CD14-positive monocyte (primary cell): ENCODE measurements around the gene CCDC180. TPM values are rescaled to one million over a fixed set of nuclear protein-coding genes. Genes with fewer than 3 reads are reported as not detected.

Experiments used
- DNase-seq, 3 donors: peaks; one replicate each; pipeline ENCODE4 v3.0.0-alpha.2; 2011 to 2022
- H2AFZ ChIP-seq: 2 replicates; pipeline ENCODE4 v1.6.0; 2012; ENCODE audit warnings: mild to moderate bottlenecking, low read depth, low read length, inconsistent platforms; ENCODE audit not compliant: insufficient read depth, poor library complexity, severe bottlenecking
- H3K27ac ChIP-seq, 2 donors: 1 replicate in 1 of 2; 2 replicates in 1 of 2; pipeline ENCODE4 v1.5.1; 2012 to 2013; ENCODE audit warnings: low read length in 2 of 2, control low read depth in 1 of 2, inconsistent platforms in 1 of 2, low read depth in 1 of 2, mild to moderate bottlenecking in 1 of 2
- H3K27me3 ChIP-seq, 2 donors: one replicate each; pipeline versions ENCODE4 v1.6.0 to v1.6.1; 2011 to 2013; ENCODE audit warnings: low read length in 2 of 2; ENCODE audit not compliant: control insufficient read depth in 2 of 2, insufficient read depth in 2 of 2
- H3K36me3 ChIP-seq, 2 donors: replicated peaks in 1 of 2; 1 replicate in 1 of 2; 2 replicates in 1 of 2; pipeline versions ENCODE4 v1.5.1 to v1.6.1; 2012 to 2013; ENCODE audit warnings: low read length in 2 of 2, control low read depth in 1 of 2, inconsistent platforms in 1 of 2, mild to moderate bottlenecking in 1 of 2; ENCODE audit not compliant: insufficient read depth in 2 of 2, control insufficient read depth in 1 of 2
- H3K4me1 ChIP-seq, 2 donors: 1 replicate in 1 of 2; 2 replicates in 1 of 2; pipeline versions ENCODE4 v1.5.1 to v1.6.1; 2012 to 2013; ENCODE audit warnings: low read length in 2 of 2, control low read depth in 1 of 2, inconsistent platforms in 1 of 2, mild to moderate bottlenecking in 1 of 2, moderate library complexity in 1 of 2; ENCODE audit not compliant: insufficient read depth in 2 of 2, control insufficient read depth in 1 of 2
- H3K4me2 ChIP-seq: replicated peaks from 2 replicates; pipeline ENCODE3; 2012; ENCODE audit warnings: low read length, moderate library complexity, mild to moderate bottlenecking; ENCODE audit not compliant: poor library complexity, severe bottlenecking; ENCODE audit errors: extremely low read depth
- H3K4me3 ChIP-seq, 3 experiments: fragments of 200-600 bp in 1 of 3; sonication (generic) in 1 of 3; replicated peaks in 1 of 3; 1 replicate in 2 of 3; 2 replicates in 1 of 3; pipeline ENCODE4 v1.5.1; 2011 to 2013; ENCODE audit warnings: low read length in 3 of 3, mild to moderate bottlenecking in 3 of 3, control low read depth in 2 of 3, low read depth in 2 of 3, inconsistent platforms in 1 of 3, moderate library complexity in 1 of 3
- H3K79me2 ChIP-seq: 2 replicates; pipeline ENCODE4 v1.6.0; 2012; ENCODE audit warnings: mild to moderate bottlenecking, control low read depth, inconsistent platforms, low read length, moderate library complexity; ENCODE audit not compliant: insufficient read depth
- H3K9ac ChIP-seq: 2 replicates; pipeline ENCODE4 v1.6.0; 2017; ENCODE audit warnings: low read length, mild to moderate bottlenecking; ENCODE audit not compliant: insufficient read depth, poor library complexity, severe bottlenecking
- H3K9me3 ChIP-seq, 2 donors: replicated peaks in 1 of 2; 1 replicate in 1 of 2; 2 replicates in 1 of 2; pipeline versions ENCODE4 v1.5.1 to v1.6.1; 2012 to 2013; ENCODE audit warnings: low read length in 2 of 2, control low read depth in 1 of 2; ENCODE audit not compliant: control insufficient read depth in 1 of 2, insufficient read depth in 1 of 2
- H4K20me1 ChIP-seq: 2 replicates; pipeline ENCODE4 v1.6.0; 2012; ENCODE audit warnings: mild to moderate bottlenecking, low read length, control low read depth, moderate library complexity; ENCODE audit not compliant: insufficient read depth
- H3K27ac Mint-ChIP-seq, 7 donors: one replicate each; pipeline ENCODE4 v1.8.0; 2020; ENCODE audit warnings: mild to moderate bottlenecking in 7 of 7, mixed read lengths in 7 of 7, moderate library complexity in 6 of 7, inconsistent platforms in 2 of 7
- H3K27me3 Mint-ChIP-seq, 3 donors: one replicate each; pipeline ENCODE4 v1.8.0; 2021 to 2022; ENCODE audit warnings: low read depth in 3 of 3, mild to moderate bottlenecking in 3 of 3, mixed read lengths in 3 of 3, moderate library complexity in 3 of 3, inconsistent platforms in 1 of 3
- H3K36me3 Mint-ChIP-seq, 2 donors: one replicate each; pipeline ENCODE4 v1.8.0; 2020; ENCODE audit warnings: mixed read lengths in 2 of 2, inconsistent platforms in 1 of 2, mild to moderate bottlenecking in 1 of 2
- H3K4me1 Mint-ChIP-seq: one replicate; pipeline ENCODE4 v1.8.0; 2020; ENCODE audit warnings: mild to moderate bottlenecking, mixed read lengths
- H3K4me3 Mint-ChIP-seq, 2 donors: one replicate each; pipeline ENCODE4 v1.8.0; 2020; ENCODE audit warnings: mild to moderate bottlenecking in 2 of 2, mixed read lengths in 2 of 2, moderate library complexity in 1 of 2
- H3K9me3 Mint-ChIP-seq, 7 donors: one replicate each; pipeline ENCODE4 v1.8.0; 2020 to 2022; ENCODE audit warnings: mixed read lengths in 7 of 7, mild to moderate bottlenecking in 6 of 7, moderate library complexity in 6 of 7, inconsistent platforms in 2 of 7
- WGBS: methylation state at CpG from one replicate; pipeline ENCODE4 v1.1.5; 2013; ENCODE audit warnings: missing lambda C conversion rate; ENCODE audit not compliant: insufficient coverage; 5-methylcytosine and 5-hydroxymethylcytosine counted together
- intact Hi-C, 2 donors: fragments of 100-400 bp; cut with micrococcal nuclease; formaldehyde crosslinking; loops; one replicate each; pipeline versions ENCODE4 v1.15.0 to v1.15.1; 2023
- polyA plus RNA-seq, 3 donors: library from polyadenylated mRNA; depleted of rRNA in 1 of 3; unstranded in 2 of 3; stranded (reverse) in 1 of 3; fragments of 300-500 nt in 2 of 3; fragments of >200 nt in 1 of 3; fragmentation: Illumina TruSeq in 2 of 3; gene quantifications; 1 replicate in 2 of 3; 2 replicates in 1 of 3; pipeline ENCODE4 v1.2.3, GENCODE V29; 2012 to 2021
- TF ChIP-seq, protein P1 (sequence below): fragments of 200-600 bp; IDR thresholded peaks from one replicate; pipeline ENCODE4 v1.8.0; 2022; ENCODE audit warnings: antibody characterized with exemption, mild to moderate bottlenecking

The CCDC180 gene
- polyA plus RNA-seq, 3 donors = 0.24 to 1.3 TPM; not detected in 1

- H3K9me3 Mint-ChIP-seq = peaks cover 0 to 10% (median 2%) of the 10 kb centered on the region in 7 donors
- no peak overlapping the region for H3K4me3 ChIP-seq
- H2AFZ ChIP-seq = no peak overlapping the region
- TF ChIP-seq, protein P1, sequence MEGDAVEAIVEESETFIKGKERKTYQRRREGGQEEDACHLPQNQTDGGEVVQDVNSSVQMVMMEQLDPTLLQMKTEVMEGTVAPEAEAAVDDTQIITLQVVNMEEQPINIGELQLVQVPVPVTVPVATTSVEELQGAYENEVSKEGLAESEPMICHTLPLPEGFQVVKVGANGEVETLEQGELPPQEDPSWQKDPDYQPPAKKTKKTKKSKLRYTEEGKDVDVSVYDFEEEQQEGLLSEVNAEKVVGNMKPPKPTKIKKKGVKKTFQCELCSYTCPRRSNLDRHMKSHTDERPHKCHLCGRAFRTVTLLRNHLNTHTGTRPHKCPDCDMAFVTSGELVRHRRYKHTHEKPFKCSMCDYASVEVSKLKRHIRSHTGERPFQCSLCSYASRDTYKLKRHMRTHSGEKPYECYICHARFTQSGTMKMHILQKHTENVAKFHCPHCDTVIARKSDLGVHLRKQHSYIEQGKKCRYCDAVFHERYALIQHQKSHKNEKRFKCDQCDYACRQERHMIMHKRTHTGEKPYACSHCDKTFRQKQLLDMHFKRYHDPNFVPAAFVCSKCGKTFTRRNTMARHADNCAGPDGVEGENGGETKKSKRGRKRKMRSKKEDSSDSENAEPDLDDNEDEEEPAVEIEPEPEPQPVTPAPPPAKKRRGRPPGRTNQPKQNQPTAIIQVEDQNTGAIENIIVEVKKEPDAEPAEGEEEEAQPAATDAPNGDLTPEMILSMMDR = no peak
- no peaks in the 10 kb centered on the region for H3K4me1 ChIP-seq
- H3K4me3 Mint-ChIP-seq = no peak overlapping the region
- WGBS = 94% methylated on average over 10 of the region's 12 CpGs
- peaks cover 0 to 2% of the 10 kb centered on the region in 2 donors for H3K9me3 ChIP-seq
- H3K27me3 ChIP-seq = no peaks in the 10 kb centered on the region
- peaks cover 7 to 8% of the 10 kb centered on the region in 2 donors for H3K36me3 Mint-ChIP-seq
- peaks cover 0 to 12% of the 10 kb centered on the region in 2 donors for H3K36me3 ChIP-seq
- DNase-seq = no peak
- peaks cover 5 to 8% (median 7%) of the 10 kb centered on the region in 3 donors for H3K27me3 Mint-ChIP-seq
- H3K27ac ChIP-seq = no peak overlapping the region
- H3K4me2 ChIP-seq = no peak overlapping the region
- intact Hi-C loops = no loop called here
- H3K79me2 ChIP-seq = no peaks in the 10 kb centered on the region
- H3K9ac ChIP-seq = no peak overlapping the region
- peak overlapping the region in 1 of 7 donors; percentile 3 for H3K27ac Mint-ChIP-seq
- H4K20me1 ChIP-seq = no peaks in the 10 kb centered on the region
- no peaks in the 10 kb centered on the region for H3K4me1 Mint-ChIP-seq
Measured at GRCh38 chr9:97311798-97312500, 4.5 kb downstream of the CCDC180 start.

GRCh38 chr9:97312556-97312955 is 5.1 kb downstream of the CCDC180 start:
- 92% methylated on average over 2 of the region's 5 CpGs for WGBS
- TF ChIP-seq, protein P1 = no peak
- H3K27me3 Mint-ChIP-seq = peaks cover under 1 to 3% (median 3%) of the 10 kb centered on the region in 3 donors

More at GRCh38 chr9:97312556-97312955, 5.1 kb downstream of the CCDC180 start:
- H3K36me3 Mint-ChIP-seq = peaks cover 7 to 8% of the 10 kb centered on the region in 2 donors
- no peaks in the 10 kb centered on the region for H3K9me3 ChIP-seq
- H3K9ac ChIP-seq = no peak overlapping the region
- H3K27ac ChIP-seq = no peak overlapping the region
- H3K36me3 ChIP-seq = peaks cover 0 to 12% of the 10 kb centered on the region in 2 donors
- peaks cover 0 to 4% (median 0%) of the 10 kb centered on the region in 7 donors for H3K9me3 Mint-ChIP-seq
- no peaks in the 10 kb centered on the region for H3K4me1 Mint-ChIP-seq
- DNase-seq = no peak
- H3K79me2 ChIP-seq = no peaks in the 10 kb centered on the region
- no peak overlapping the region for H3K27ac Mint-ChIP-seq
- intact Hi-C loops = no loop called here
- H2AFZ ChIP-seq = no peak overlapping the region
- no peaks in the 10 kb centered on the region for H4K20me1 ChIP-seq
- H3K4me3 ChIP-seq = no peak overlapping the region
- no peak overlapping the region for H3K4me3 Mint-ChIP-seq
- no peak overlapping the region for H3K4me2 ChIP-seq
- H3K4me1 ChIP-seq = no peaks in the 10 kb centered on the region
- no peaks in the 10 kb centered on the region for H3K27me3 ChIP-seq
